CD4-positive, alpha-beta memory T cell (primary cell): Measurements from ENCODE around the gene DDB1. TPM values are rescaled to one million over a fixed set of nuclear protein-coding genes. Genes with fewer than 3 reads are reported as not detected.

Source experiments
- CTCF ChIA-PET: fragments of 350-600 bp; sonication (Branson Sonifier 250); formaldehyde crosslinking; loops from one replicate; lab custom pipeline; 2021; ENCODE audit warnings: inconsistent platforms; ENCODE audit not compliant: partially characterized antibody; lab: Charles Lee
- POLR2A ChIA-PET: fragments of 350-600 bp; sonication (Branson Sonifier 250); formaldehyde crosslinking; loops from one replicate; lab custom pipeline; 2021; ENCODE audit not compliant: partially characterized antibody; lab: Charles Lee
- DNase-seq, 5 donors: peaks; one replicate each; pipeline versions ENCODE4 v3.0.0 to v3.0.0-alpha.2; 2020 to 2022; ENCODE audit warnings: mixed read lengths in 1 of 5
- H3K27ac ChIP-seq: one replicate; pipeline ENCODE4 v1.7.0; 2013; ENCODE audit warnings: low read depth, low read length
- H3K27me3 ChIP-seq: 2 replicates; pipeline ENCODE4 v1.7.0; 2013; ENCODE audit warnings: mild to moderate bottlenecking, low read length, moderate library complexity; ENCODE audit not compliant: insufficient read depth
- H3K36me3 ChIP-seq: 2 replicates; pipeline ENCODE4 v1.7.0; 2013; ENCODE audit warnings: mild to moderate bottlenecking, low read length, moderate library complexity; ENCODE audit not compliant: insufficient read depth
- H3K4me1 ChIP-seq: 2 replicates; pipeline ENCODE4 v1.7.0; 2013; ENCODE audit warnings: mild to moderate bottlenecking, low read length, moderate library complexity; ENCODE audit not compliant: insufficient read depth
- H3K4me3 ChIP-seq, 2 donors: one replicate each; pipeline ENCODE4 v1.7.0; 2013; ENCODE audit warnings: low read length in 2 of 2, mild to moderate bottlenecking in 1 of 2
- H3K9me3 ChIP-seq, 2 donors: one replicate each; pipeline ENCODE4 v1.7.0; 2013; ENCODE audit warnings: low read length in 2 of 2, control low read depth in 1 of 2; ENCODE audit not compliant: control insufficient read depth in 1 of 2
- H3K27ac Mint-ChIP-seq, 7 donors: one replicate each; pipeline ENCODE4 v1.8.0; 2020 to 2021; ENCODE audit warnings: mixed read lengths in 7 of 7, mild to moderate bottlenecking in 6 of 7, inconsistent platforms in 3 of 7, moderate library complexity in 3 of 7
- H3K27me3 Mint-ChIP-seq, 2 donors: one replicate each; pipeline ENCODE4 v1.8.0; 2020 to 2021; ENCODE audit warnings: mixed read lengths in 2 of 2
- H3K36me3 Mint-ChIP-seq, 2 donors: one replicate each; pipeline ENCODE4 v1.8.0; 2020 to 2021; ENCODE audit warnings: mixed read lengths in 2 of 2, inconsistent platforms in 1 of 2, mild to moderate bottlenecking in 1 of 2
- H3K4me1 Mint-ChIP-seq, 4 donors: one replicate each; pipeline ENCODE4 v1.8.0; 2020 to 2021; ENCODE audit warnings: mixed read lengths in 4 of 4, mild to moderate bottlenecking in 1 of 4
- H3K4me3 Mint-ChIP-seq, 8 donors: one replicate each; pipeline ENCODE4 v1.8.0; 2020 to 2021; ENCODE audit warnings: mixed read lengths in 8 of 8, mild to moderate bottlenecking in 7 of 8, moderate library complexity in 6 of 8, inconsistent platforms in 3 of 8
- H3K9me3 Mint-ChIP-seq, 8 donors: one replicate each; pipeline ENCODE4 v1.8.0; 2020 to 2021; ENCODE audit warnings: mixed read lengths in 8 of 8, mild to moderate bottlenecking in 5 of 8, inconsistent platforms in 3 of 8, moderate library complexity in 1 of 8
- intact Hi-C: fragments of 100-400 bp; cut with micrococcal nuclease; formaldehyde crosslinking; loops from one replicate; pipeline ENCODE4 v1.15.1; 2023
- polyA plus RNA-seq, 2 donors: library from polyadenylated mRNA; unstranded; fragments of 300-500 nt; fragmentation: Illumina TruSeq; gene quantifications; one replicate each; pipeline ENCODE4 v1.2.3, GENCODE V29; 2021
- total RNA-seq, 2 experiments: library from RNA; stranded (reverse); gene quantifications; one replicate each; pipeline ENCODE4 v1.2.3, GENCODE V29; 2021

The DDB1 gene
- total and polyA plus RNA-seq, 4 experiments from 2014 or later, result 121 to 169 (median 148) TPM

DNA sequence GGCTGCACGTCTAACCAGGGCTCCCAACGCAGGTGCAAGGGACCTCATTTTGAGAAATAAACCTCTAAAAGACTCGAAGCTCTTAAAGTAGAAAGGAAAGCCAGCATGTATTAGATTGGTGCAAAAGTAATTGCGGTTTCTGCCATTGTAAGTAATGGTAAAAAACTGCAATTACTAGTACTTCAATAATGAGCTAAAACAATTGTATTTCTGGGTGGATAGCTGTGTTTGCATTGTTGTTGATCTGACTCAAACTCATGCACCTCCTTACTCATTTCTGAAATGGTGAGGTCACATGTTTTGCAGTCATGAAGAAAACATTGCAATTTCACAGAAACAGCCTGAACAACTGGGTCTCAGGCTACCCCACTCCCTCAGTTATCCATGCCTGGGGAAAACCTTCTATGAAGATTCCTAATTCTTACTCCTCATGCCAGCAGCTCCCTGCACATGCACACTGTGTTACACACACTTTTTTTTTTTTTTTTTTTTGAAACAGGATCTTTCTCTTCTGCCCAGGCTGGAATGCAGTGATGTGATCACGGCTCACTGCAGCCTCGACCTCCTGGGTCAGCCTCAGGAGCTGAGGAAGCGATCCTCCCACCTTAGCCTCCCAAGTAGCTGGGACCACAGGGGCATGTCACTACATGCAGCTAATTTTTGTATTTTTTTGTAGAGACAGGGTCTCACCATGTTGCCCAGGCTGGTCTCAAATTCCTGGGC lies 62.4 kb downstream of the DDB1 start:
- CTCF ChIA-PET, result interaction anchor here (0.7 kb wide), 1 partner anchor 9 kb away, joined by 3 read pairs; no protein-coding TSS in a partner anchor
- Mint-ChIP-seq H3K27ac (no peak overlapping the region), H3K27me3 (peaks cover 0 to 2% of the 10 kb centered on the region in 2 donors), H3K4me3 (no peak overlapping the region), H3K4me1 (no peaks in the 10 kb centered on the region), H3K9me3 (no peaks in the 10 kb centered on the region), H3K36me3 (no peaks in the 10 kb centered on the region)
- H3K9me3 ChIP-seq, result no peaks in the 10 kb centered on the region
- no peak overlapping the region for H3K4me3 ChIP-seq
- no peaks in the 10 kb centered on the region for H3K4me1 ChIP-seq
- no peak for DNase-seq
- no peaks in the 10 kb centered on the region for H3K36me3 ChIP-seq
- no peaks in the 10 kb centered on the region for H3K27me3 ChIP-seq
- POLR2A ChIA-PET, result interaction anchor here (1.0 kb wide), 1 partner anchor 23 kb away, joined by 4 read pairs; no protein-coding TSS in a partner anchor
- H3K27ac ChIP-seq, result no peak overlapping the region
- intact Hi-C loops, result no loop called here

DNA sequence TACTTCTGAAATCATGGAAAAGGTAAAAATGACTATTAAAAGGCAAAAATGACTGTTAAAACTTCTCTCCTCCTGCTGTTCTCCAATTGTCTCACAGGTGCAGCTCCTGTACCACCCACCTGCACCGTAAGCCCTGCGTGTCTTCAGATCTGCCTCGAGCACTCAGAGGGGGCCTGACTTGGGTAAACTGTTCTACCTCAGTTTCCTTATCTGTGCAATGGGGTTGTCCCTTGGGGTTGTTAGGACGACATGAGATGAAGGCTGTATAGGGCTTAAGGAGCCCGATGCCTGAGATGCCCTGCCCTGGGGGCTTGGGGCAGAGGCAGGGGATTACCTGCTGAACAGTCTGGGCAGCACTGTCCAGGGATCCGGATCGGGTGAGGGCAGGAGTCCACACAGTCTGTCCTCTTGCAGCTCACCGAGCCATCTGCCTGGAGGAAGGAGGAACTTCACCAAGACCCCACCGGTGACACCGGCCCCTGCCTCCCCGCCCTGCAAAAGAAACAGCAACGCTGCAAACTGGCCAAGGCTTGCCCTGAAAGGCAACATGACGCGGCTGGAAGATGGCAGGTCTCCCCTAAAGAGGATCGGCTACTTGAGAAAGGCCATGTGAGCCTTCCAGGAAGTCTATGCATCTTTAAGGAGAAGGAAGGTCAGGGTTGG lies 64.2 kb downstream of the DDB1 start:
- Histone ChIP-seq H3K27me3 (no peaks in the 10 kb centered on the region), H3K36me3 (no peaks in the 10 kb centered on the region), H3K9me3 (no peaks in the 10 kb centered on the region), H3K4me3 (no peak overlapping the region), H3K4me1 (no peaks in the 10 kb centered on the region), H3K27ac (no peak overlapping the region)
- H3K4me3 Mint-ChIP-seq, result no peak overlapping the region
- intact Hi-C loops, result no loop called here
- H3K27ac Mint-ChIP-seq, result no peak overlapping the region
- DNase-seq, result no peak
- H3K27me3 Mint-ChIP-seq, result peaks cover 0 to 3% of the 10 kb centered on the region in 2 donors
- H3K4me1 Mint-ChIP-seq, result no peaks in the 10 kb centered on the region
- no peaks in the 10 kb centered on the region for H3K9me3 Mint-ChIP-seq
- POLR2A ChIA-PET, result no interaction called here
- no peaks in the 10 kb centered on the region for H3K36me3 Mint-ChIP-seq
- CTCF ChIA-PET, result no interaction called here

DNA sequence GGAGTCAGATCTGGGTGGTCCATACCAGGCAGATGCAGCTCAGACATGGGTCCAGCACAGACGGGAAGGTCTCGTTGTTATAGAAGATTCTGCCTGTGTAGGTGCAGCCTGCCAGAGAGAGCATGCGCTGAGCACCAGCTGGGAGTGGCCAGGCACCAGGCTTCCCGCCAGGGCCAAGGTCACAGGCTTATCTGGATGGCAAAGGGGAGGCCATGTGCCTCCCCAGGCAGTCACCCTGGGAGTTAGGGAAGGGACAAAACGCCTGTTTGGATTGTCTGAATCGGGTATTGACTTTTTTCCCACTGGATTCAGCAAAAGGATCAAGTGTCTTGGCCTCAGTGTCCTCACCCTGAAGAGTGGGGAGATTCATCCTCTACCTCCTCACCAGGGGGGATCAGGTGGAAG lies 65.5 kb downstream of the DDB1 start:
- peaks cover 0 to 3% of the 10 kb centered on the region in 2 donors for H3K27me3 Mint-ChIP-seq
- no peak for DNase-seq
- CTCF ChIA-PET, result no interaction called here

DNA sequence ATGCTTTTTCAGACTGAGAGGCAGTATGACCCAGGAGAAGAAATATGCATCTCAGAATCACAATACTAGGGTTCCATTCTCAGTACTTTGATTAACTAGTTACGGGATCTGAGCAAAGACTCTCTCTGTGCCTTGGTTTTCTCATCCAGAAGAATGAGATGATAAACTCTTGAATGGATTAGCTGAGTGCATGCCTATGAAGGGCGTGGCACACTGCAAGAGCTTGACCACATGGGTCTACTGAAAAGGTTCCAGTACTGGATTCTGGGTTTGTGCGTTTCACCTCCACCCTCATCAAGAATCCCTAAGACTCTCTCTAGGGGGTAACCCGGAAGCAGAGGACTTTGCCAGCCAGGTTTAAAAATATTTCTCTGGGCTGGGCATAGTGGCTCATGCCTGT lies 66.3 kb downstream of the DDB1 start:
- Histone ChIP-seq H3K27ac (no peak overlapping the region), H3K27me3 (no peaks in the 10 kb centered on the region), H3K4me3 (no peak overlapping the region), H3K9me3 (no peaks in the 10 kb centered on the region), H3K36me3 (no peaks in the 10 kb centered on the region), H3K4me1 (no peaks in the 10 kb centered on the region)
- no peaks in the 10 kb centered on the region for H3K4me1 Mint-ChIP-seq
- DNase-seq, result no peak
- H3K36me3 Mint-ChIP-seq, result no peaks in the 10 kb centered on the region
- POLR2A ChIA-PET, result no interaction called here
- no peak overlapping the region for H3K4me3 Mint-ChIP-seq
- H3K27me3 Mint-ChIP-seq, result peaks cover 0 to 3% of the 10 kb centered on the region in 2 donors
- no peaks in the 10 kb centered on the region for H3K9me3 Mint-ChIP-seq
- no peak overlapping the region for H3K27ac Mint-ChIP-seq
- intact Hi-C loops, result no loop called here
- CTCF ChIA-PET, result interaction anchor here (0.7 to 0.9 kb wide), 2 partner anchors 7 to 13 kb away, joined by 3 read pairs; no protein-coding TSS in a partner anchor

More for the DNA sequence above, 65.5 kb downstream of the DDB1 start:
- Mint-ChIP-seq H3K36me3 (no peaks in the 10 kb centered on the region), H3K4me1 (no peaks in the 10 kb centered on the region), H3K9me3 (no peaks in the 10 kb centered on the region), H3K27ac (no peak overlapping the region), H3K4me3 (no peak overlapping the region)
- H3K27ac ChIP-seq, result no peak overlapping the region
- H3K9me3 ChIP-seq, result no peaks in the 10 kb centered on the region
- no peaks in the 10 kb centered on the region for H3K27me3 ChIP-seq
- POLR2A ChIA-PET, result no interaction called here
- intact Hi-C loops, result no loop called here
- H3K4me1 ChIP-seq, result no peaks in the 10 kb centered on the region
- no peaks in the 10 kb centered on the region for H3K36me3 ChIP-seq
- H3K4me3 ChIP-seq, result no peak overlapping the region

DNA sequence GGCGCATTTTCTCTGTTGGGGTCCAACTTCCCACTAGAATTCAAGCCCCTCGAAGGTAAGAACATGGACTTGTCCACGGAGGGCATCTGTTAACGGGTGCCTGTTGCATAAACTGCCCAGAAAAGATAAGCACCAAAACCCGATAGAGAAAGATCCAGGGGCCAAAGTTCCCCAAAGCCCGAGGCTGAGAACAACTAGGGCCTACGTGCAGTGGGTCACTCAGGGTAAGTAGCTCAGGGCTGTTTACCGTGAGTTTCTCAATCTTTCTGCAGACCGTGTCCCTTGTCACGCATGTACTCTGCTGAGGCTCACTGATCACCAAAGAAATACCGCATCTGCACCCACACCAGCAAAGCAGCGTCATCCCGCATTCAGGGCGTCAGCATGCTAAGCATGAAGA lies 67.5 kb downstream of the DDB1 start:
- Mint-ChIP-seq H3K4me1 (no peaks in the 10 kb centered on the region), H3K27me3 (peaks cover 0 to 3% of the 10 kb centered on the region in 2 donors), H3K36me3 (no peaks in the 10 kb centered on the region), H3K9me3 (no peaks in the 10 kb centered on the region), H3K27ac (no peak overlapping the region), H3K4me3 (no peak overlapping the region)
- no peak for DNase-seq
- Histone ChIP-seq H3K27me3 (no peaks in the 10 kb centered on the region), H3K36me3 (no peaks in the 10 kb centered on the region), H3K27ac (no peak overlapping the region), H3K4me1 (no peaks in the 10 kb centered on the region), H3K9me3 (no peaks in the 10 kb centered on the region), H3K4me3 (no peak overlapping the region)
- ChIA-PET POLR2A (no interaction called here), CTCF (no interaction called here)
- intact Hi-C loops, result no loop called here

DNA sequence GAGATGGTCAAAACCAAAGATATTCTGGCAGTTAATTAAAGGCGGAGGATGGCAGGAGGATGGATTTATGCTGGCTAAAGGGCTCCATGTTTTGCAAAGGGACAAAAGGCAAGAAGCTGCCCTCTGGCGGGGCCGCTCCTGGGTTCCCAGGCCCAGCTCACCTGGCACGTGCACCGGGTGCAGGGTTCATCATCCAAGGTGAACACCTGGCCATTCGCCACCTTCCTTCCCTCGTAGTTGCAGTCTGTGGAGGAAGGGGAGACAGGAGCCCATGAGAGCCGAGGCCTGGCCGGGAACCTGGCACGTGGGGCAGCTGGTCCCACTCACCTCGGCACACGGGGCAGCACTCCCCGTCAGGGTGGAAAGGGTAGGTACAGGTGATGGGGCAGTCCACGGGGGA lies 68.1 kb downstream of the DDB1 start:
- no peak overlapping the region for H3K4me3 Mint-ChIP-seq
- H3K36me3 Mint-ChIP-seq, result no peaks in the 10 kb centered on the region
- Histone ChIP-seq H3K27ac (no peak overlapping the region), H3K36me3 (no peaks in the 10 kb centered on the region), H3K9me3 (no peaks in the 10 kb centered on the region), H3K4me1 (no peaks in the 10 kb centered on the region), H3K27me3 (no peaks in the 10 kb centered on the region), H3K4me3 (no peak overlapping the region)
- H3K4me1 Mint-ChIP-seq, result no peaks in the 10 kb centered on the region
- intact Hi-C loops, result no loop called here
- H3K9me3 Mint-ChIP-seq, result no peaks in the 10 kb centered on the region
- DNase-seq, result no peak
- H3K27ac Mint-ChIP-seq, result no peak overlapping the region
- peaks cover 0 to 3% of the 10 kb centered on the region in 2 donors for H3K27me3 Mint-ChIP-seq
- CTCF ChIA-PET, result no interaction called here
- POLR2A ChIA-PET, result no interaction called here

DNA sequence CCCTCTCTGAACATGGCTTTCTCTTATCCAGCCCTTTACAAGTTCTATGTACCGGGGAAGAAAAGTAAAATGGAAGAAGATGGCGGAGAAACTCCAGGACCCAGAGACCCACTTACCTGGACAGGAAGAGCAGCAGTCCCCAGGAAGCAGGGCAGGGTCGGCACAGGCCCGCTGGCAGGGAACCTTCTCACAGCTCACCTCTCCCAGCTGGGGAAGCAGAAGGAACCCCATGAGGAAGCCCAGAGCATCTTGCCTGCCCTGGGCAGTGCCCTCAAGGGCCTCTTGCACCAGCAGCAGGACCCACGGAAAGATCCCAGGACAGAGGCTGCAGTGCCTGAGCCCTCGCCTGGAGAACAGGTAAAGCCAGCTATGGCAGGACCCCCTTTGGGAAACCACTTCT lies 68.5 kb downstream of the DDB1 start:
- no peaks in the 10 kb centered on the region for H3K36me3 Mint-ChIP-seq
- no peak overlapping the region for H3K4me3 ChIP-seq
- intact Hi-C loops, result no loop called here
- no peaks in the 10 kb centered on the region for H3K4me1 Mint-ChIP-seq
- H3K27me3 ChIP-seq, result no peaks in the 10 kb centered on the region
- H3K4me3 Mint-ChIP-seq, result no peak overlapping the region
- ChIA-PET CTCF (no interaction called here), POLR2A (no interaction called here)
- peaks cover 0 to 3% of the 10 kb centered on the region in 2 donors for H3K27me3 Mint-ChIP-seq
- no peaks in the 10 kb centered on the region for H3K4me1 ChIP-seq
- no peaks in the 10 kb centered on the region for H3K9me3 Mint-ChIP-seq
- H3K27ac Mint-ChIP-seq, result no peak overlapping the region
- H3K9me3 ChIP-seq, result no peaks in the 10 kb centered on the region
- no peak overlapping the region for H3K27ac ChIP-seq
- H3K36me3 ChIP-seq, result no peaks in the 10 kb centered on the region
- no peak for DNase-seq
